ENCODE measurements around the gene C12orf57. TPM values are rescaled to one million over a fixed set of nuclear protein-coding genes. Genes with fewer than 3 reads are reported as not detected.

Gene C12orf57
- total and polyA plus RNA-seq, 2 of the 13 experiments (the other 11 are each of a cell fraction or from before 2014, with no cell fraction given), result 84.0 to 287 TPM

DNA sequence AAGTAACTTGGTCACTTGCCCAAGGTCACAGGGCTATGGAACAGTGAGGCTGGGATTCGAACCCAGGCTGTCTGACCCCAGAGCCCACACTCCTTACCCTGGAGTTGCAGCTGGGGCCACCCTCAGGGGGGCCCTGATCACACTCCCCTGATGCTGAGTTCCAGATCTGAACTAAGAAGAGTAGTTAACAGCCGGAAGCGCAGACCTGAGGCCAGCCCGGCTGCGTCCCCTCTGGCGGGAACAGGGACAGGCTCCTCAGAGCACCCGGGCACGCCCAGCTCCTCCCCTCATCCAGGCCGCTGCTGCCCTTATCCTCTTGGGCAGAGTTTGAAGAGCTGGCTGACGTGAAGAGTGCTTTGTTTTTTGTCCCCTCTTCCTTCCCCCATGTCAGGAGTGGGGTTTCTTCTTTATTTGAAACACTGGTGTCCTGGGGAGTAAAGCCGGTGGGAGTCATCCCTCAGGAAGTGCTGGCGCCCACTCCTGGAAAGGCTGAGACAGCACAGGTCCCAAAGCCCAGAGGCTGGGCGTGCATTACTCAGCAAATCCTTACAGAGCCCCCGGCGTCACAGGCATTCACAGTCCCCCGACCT, 18.0 kb downstream of the C12orf57 start (continued):
- TF ChIP-seq, protein P1, sequence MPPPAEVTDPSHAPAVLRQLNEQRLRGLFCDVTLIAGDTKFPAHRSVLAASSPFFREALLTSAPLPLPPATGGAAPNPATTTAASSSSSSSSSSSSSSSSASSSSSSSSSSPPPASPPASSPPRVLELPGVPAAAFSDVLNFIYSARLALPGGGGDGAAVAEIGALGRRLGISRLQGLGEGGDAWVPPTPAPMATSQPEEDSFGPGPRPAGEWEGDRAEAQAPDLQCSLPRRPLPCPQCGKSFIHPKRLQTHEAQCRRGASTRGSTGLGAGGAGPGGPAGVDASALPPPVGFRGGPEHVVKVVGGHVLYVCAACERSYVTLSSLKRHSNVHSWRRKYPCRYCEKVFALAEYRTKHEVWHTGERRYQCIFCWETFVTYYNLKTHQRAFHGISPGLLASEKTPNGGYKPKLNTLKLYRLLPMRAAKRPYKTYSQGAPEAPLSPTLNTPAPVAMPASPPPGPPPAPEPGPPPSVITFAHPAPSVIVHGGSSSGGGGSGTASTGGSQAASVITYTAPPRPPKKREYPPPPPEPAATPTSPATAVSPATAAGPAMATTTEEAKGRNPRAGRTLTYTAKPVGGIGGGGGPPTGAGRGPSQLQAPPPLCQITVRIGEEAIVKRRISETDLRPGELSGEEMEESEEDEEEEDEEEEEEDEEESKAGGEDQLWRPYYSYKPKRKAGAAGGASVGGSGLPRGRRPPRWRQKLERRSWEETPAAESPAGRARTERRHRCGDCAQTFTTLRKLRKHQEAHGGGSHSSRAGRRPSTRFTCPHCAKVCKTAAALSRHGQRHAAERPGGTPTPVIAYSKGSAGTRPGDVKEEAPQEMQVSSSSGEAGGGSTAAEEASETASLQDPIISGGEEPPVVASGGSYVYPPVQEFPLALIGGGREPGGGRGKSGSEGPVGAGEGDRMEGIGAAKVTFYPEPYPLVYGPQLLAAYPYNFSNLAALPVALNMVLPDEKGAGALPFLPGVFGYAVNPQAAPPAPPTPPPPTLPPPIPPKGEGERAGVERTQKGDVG (CRISPR knock-in tag; IDR thresholded peaks at IDR 0.05; ENCODE audit: borderline replicate concordance), result no peak
- TF ChIP-seq SMC3 (IDR thresholded peaks at IDR 0.05; ENCODE audit: low read length) (peak; percentile 47), STAG1 (CRISPR knock-in tag; IDR thresholded peaks at IDR 0.05) (peak; percentile 38), ZNF20 (CRISPR knock-in tag; IDR thresholded peaks at IDR 0.05) (no peak), LCORL (IDR thresholded peaks at IDR 0.05) (no peak), LCORL (CRISPR knock-in tag; IDR thresholded peaks at IDR 0.05) (0 out of 2 replicates have a peak, but pooled peaks have one; percentile 21), HOXA7 (CRISPR knock-in tag; IDR thresholded peaks at IDR 0.05) (no peak), ZNF709 (CRISPR knock-in tag; IDR thresholded peaks at IDR 0.05) (no peak), ATAD3A (CRISPR knock-in tag; IDR thresholded peaks at IDR 0.05) (no peak), DPF2 (CRISPR knock-in tag; IDR thresholded peaks at IDR 0.05; ENCODE audit: borderline replicate concordance, low read depth) (no peak), ZFP82 (CRISPR knock-in tag; IDR thresholded peaks at IDR 0.05; ENCODE audit: borderline replicate concordance) (no peak), SNAI1 (CRISPR knock-in tag; IDR thresholded peaks at IDR 0.05; ENCODE audit: borderline replicate concordance) (no peak), FOXM1 (CRISPR knock-in tag; IDR thresholded peaks at IDR 0.05) (no peak), TARDBP (CRISPR knock-in tag; IDR thresholded peaks at IDR 0.05) (peak; percentile 17; the same call in 1 of the 2 replicates), NR2F6 (IDR thresholded peaks at IDR 0.05) (peak; percentile 29; the same call in 1 of the 2 replicates), NR2F6 (CRISPR knock-in tag; IDR thresholded peaks at IDR 0.05) (no peak), ZNF350 (CRISPR knock-in tag; IDR thresholded peaks at IDR 0.05; ENCODE audit: borderline replicate concordance, low read depth) (peak; percentile 13; the same call in 1 of the 2 replicates), SMYD3 (CRISPR knock-in tag; IDR thresholded peaks at IDR 0.05) (no peak), ZFY (CRISPR knock-in tag; IDR thresholded peaks at IDR 0.05) (peak; percentile 67; the same call in 1 of the 2 replicates), ZNF547 (CRISPR knock-in tag; IDR thresholded peaks at IDR 0.05) (no peak), MATR3 (CRISPR knock-in tag; IDR thresholded peaks at IDR 0.05) (no peak)
- TF ChIP-seq, protein P2, sequence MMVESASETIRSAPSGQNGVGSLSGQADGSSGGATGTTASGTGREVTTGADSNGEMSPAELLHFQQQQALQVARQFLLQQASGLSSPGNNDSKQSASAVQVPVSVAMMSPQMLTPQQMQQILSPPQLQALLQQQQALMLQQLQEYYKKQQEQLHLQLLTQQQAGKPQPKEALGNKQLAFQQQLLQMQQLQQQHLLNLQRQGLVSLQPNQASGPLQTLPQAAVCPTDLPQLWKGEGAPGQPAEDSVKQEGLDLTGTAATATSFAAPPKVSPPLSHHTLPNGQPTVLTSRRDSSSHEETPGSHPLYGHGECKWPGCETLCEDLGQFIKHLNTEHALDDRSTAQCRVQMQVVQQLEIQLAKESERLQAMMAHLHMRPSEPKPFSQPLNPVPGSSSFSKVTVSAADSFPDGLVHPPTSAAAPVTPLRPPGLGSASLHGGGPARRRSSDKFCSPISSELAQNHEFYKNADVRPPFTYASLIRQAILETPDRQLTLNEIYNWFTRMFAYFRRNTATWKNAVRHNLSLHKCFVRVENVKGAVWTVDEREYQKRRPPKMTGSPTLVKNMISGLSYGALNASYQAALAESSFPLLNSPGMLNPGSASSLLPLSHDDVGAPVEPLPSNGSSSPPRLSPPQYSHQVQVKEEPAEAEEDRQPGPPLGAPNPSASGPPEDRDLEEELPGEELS (CRISPR knock-in tag; IDR thresholded peaks at IDR 0.05), result no peak
- TF ChIP-seq, protein P3, sequence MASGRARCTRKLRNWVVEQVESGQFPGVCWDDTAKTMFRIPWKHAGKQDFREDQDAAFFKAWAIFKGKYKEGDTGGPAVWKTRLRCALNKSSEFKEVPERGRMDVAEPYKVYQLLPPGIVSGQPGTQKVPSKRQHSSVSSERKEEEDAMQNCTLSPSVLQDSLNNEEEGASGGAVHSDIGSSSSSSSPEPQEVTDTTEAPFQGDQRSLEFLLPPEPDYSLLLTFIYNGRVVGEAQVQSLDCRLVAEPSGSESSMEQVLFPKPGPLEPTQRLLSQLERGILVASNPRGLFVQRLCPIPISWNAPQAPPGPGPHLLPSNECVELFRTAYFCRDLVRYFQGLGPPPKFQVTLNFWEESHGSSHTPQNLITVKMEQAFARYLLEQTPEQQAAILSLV (CRISPR knock-in tag; IDR thresholded peaks at IDR 0.05; ENCODE audit: borderline replicate concordance), result no peak
- TF ChIP-seq, protein P4, sequence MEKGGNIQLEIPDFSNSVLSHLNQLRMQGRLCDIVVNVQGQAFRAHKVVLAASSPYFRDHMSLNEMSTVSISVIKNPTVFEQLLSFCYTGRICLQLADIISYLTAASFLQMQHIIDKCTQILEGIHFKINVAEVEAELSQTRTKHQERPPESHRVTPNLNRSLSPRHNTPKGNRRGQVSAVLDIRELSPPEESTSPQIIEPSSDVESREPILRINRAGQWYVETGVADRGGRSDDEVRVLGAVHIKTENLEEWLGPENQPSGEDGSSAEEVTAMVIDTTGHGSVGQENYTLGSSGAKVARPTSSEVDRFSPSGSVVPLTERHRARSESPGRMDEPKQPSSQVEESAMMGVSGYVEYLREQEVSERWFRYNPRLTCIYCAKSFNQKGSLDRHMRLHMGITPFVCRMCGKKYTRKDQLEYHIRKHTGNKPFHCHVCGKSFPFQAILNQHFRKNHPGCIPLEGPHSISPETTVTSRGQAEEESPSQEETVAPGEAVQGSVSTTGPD (CRISPR knock-in tag; IDR thresholded peaks at IDR 0.05), result no peak
